ENCODE results near the gene MTA3.

MTA3 gene

GRCh38 chr2:42706836-42707235 is 138.4 kb downstream of the MTA3 start:
- intact Hi-C loops (cut with DNase I; ENCODE audit: low total_unique reads): no loop called here

GRCh38 chr2:42708179-42708578 is 139.7 kb downstream of the MTA3 start:
- no peak for TF ChIP-seq CTCF (IDR thresholded peaks at IDR 0.05)
- Histone ChIP-seq H3K9me3 (no peaks in the 10 kb centered on the region), H3K4me1 (no peaks in the 10 kb centered on the region), H3K27ac (no peak overlapping the region), H3K4me3 (no peak overlapping the region), H3K27me3 (no peaks in the 10 kb centered on the region), H3K36me3 (peaks cover 0 to 40% (median 29%) of the 10 kb centered on the region in 3 donors)
- intact Hi-C loops (cut with DNase I; ENCODE audit: low total_unique reads): no loop called here
- no peak for DNase-seq

More at GRCh38 chr2:42706836-42707235, 138.4 kb downstream of the MTA3 start:
- TF ChIP-seq CTCF (IDR thresholded peaks at IDR 0.05): no peak
- DNase-seq: no peak
- Histone ChIP-seq H3K27ac (no peak overlapping the region), H3K9me3 (no peaks in the 10 kb centered on the region), H3K4me1 (no peaks in the 10 kb centered on the region), H3K36me3 (peaks cover 0 to 47% (median 29%) of the 10 kb centered on the region in 3 donors), H3K27me3 (no peaks in the 10 kb centered on the region), H3K4me3 (no peak overlapping the region)

DNA sequence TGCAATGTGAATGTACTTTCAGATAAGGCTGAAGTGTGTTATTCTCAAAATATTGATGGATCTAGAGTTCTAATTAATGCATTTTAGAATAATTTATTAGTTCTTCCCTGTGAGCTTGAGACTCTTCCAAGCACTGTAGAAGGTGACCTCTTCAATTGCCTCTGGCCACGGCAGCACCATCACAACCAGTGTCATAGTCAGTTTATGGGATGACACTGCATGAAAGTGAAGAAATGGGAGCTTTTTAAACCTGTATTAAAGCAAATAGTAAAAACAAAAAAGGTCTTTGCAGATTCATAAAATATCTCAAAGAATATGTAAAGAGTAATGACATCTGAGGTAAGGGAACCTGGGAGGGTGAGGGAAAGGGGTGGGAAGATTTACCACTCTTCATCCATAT is 143.5 kb downstream of the MTA3 start:
- no peak for TF ChIP-seq CTCF (IDR thresholded peaks at IDR 0.05)
- Histone ChIP-seq H3K9me3 (no peaks in the 10 kb centered on the region), H3K4me3 (no peak overlapping the region), H3K27me3 (no peaks in the 10 kb centered on the region), H3K36me3 (peaks cover 0 to 22% (median 17%) of the 10 kb centered on the region in 3 donors), H3K27ac (no peak overlapping the region), H3K4me1 (no peaks in the 10 kb centered on the region)
- intact Hi-C loops (cut with DNase I; ENCODE audit: low total_unique reads): no loop called here
- no peak for DNase-seq

DNA sequence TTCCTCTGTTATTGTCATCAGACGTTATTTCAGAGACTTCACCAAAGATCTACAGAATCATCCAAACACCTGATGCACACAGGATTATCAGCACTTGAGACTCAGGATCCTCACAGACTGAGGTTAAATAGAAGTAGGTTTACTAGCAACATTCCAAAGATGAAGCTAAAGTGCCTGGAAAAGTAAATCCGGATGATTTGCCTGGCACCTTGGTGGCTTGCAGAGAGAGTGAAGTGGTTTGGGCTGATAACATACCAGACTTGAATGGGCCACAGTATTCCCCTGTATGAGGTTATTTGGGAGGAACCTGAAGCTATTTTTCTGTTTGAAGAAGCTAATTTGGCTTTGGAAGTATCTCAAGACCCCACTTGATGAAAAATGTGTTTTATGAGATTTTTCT is 144.5 kb downstream of the MTA3 start:
- TF ChIP-seq CTCF (IDR thresholded peaks at IDR 0.05): no peak
- no peaks in the 10 kb centered on the region for H3K27me3 ChIP-seq
- H3K9me3 ChIP-seq: no peaks in the 10 kb centered on the region
- H3K36me3 ChIP-seq: peaks cover 0 to 20% (median 17%) of the 10 kb centered on the region in 3 donors
- intact Hi-C loops (cut with DNase I; ENCODE audit: low total_unique reads): no loop called here
- H3K4me1 ChIP-seq: no peaks in the 10 kb centered on the region
- no peak overlapping the region for H3K27ac ChIP-seq
- DNase-seq: no peak
- H3K4me3 ChIP-seq: no peak overlapping the region

DNA sequence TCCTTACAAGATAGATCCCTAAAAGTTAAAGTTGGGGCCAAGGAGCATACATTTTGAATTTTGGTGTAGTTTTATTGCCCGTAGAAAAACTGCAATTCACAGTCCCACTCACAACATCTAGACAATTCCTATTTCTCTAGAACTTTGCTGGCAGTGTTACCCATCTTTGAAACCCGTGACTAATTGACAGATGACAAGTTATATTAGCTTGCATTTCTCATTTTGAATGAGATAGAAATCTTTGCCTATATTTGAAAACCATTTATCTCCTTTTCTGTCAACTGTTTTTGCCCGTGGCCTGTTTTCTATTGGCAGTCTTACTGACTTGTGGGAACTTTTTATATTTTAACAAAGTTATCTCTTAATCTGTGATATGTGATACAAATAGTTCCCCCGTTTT is 145.5 kb downstream of the MTA3 start:
- no peak for DNase-seq
- peaks cover 0 to 10% (median 9%) of the 10 kb centered on the region in 3 donors for H3K36me3 ChIP-seq
- intact Hi-C loops (cut with DNase I; ENCODE audit: low total_unique reads): no loop called here

More for the DNA sequence above, 145.5 kb downstream of the MTA3 start:
- Histone ChIP-seq H3K4me3 (no peak overlapping the region), H3K27ac (no peak overlapping the region), H3K27me3 (no peaks in the 10 kb centered on the region), H3K4me1 (no peaks in the 10 kb centered on the region), H3K9me3 (no peaks in the 10 kb centered on the region)
- no peak for TF ChIP-seq CTCF (IDR thresholded peaks at IDR 0.05)
